Stomach (tissue), 4 donors: ENCODE results near the gene PTPRE.

Experiments used
- POLR2A ChIP-seq, 4 donors: fragments of 450-650 bp; IDR thresholded peaks; one replicate each; pipeline ENCODE4 v1.6.1; 2016; ENCODE audit warnings: antibody characterized with exemption in 4 of 4, control low read depth in 2 of 4, mild to moderate bottlenecking in 1 of 4, moderate library complexity in 1 of 4
- POLR2AphosphoS5 ChIP-seq, 3 donors: sonication (generic); formaldehyde crosslinking; IDR thresholded peaks; one replicate each; pipeline ENCODE4 v1.6.1; 2016; ENCODE audit warnings: antibody characterized with exemption in 3 of 3
- TF ChIP-seq, protein P1 (sequence below), 7 experiments: fragments of 450-650 bp in 4 of 7; fragments of 200-600 bp in 3 of 7; sonication (generic) in 3 of 7; IDR thresholded peaks; one replicate each; pipeline ENCODE4 v1.5.1; 2016 to 2019; ENCODE audit warnings: antibody characterized with exemption in 7 of 7, control low read depth in 2 of 7, mild to moderate bottlenecking in 1 of 7

DNA sequence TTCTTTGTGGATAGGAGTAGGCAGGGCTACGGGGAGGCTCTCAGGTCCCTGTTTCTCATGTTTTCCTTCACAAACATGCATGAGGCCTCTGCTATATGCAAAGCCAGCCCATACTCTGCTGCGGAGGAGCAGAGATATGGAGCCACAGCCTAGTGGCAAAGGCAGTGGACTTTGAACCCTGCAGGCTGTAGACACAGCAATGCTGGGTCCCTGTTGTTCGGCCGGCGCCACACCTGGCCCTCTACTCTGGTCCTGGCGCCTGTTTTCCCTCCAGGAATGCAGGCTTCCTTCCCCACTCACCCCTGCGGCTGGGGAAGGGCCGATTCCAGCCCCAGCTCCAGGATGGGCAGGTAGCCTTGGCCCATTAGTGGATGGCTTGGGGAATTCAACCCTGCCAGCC lies 25.6 kb upstream of the PTPRE start:
- TF ChIP-seq, protein P1, sequence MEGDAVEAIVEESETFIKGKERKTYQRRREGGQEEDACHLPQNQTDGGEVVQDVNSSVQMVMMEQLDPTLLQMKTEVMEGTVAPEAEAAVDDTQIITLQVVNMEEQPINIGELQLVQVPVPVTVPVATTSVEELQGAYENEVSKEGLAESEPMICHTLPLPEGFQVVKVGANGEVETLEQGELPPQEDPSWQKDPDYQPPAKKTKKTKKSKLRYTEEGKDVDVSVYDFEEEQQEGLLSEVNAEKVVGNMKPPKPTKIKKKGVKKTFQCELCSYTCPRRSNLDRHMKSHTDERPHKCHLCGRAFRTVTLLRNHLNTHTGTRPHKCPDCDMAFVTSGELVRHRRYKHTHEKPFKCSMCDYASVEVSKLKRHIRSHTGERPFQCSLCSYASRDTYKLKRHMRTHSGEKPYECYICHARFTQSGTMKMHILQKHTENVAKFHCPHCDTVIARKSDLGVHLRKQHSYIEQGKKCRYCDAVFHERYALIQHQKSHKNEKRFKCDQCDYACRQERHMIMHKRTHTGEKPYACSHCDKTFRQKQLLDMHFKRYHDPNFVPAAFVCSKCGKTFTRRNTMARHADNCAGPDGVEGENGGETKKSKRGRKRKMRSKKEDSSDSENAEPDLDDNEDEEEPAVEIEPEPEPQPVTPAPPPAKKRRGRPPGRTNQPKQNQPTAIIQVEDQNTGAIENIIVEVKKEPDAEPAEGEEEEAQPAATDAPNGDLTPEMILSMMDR (IDR thresholded peaks at IDR 0.05) = no peak
- TF ChIP-seq POLR2A (IDR thresholded peaks at IDR 0.05) (no peak), POLR2AphosphoS5 (IDR thresholded peaks at IDR 0.05) (peak in 1 of 3 donors; percentile 47)
